Measurements from ENCODE around the gene GAS7.

DNA sequence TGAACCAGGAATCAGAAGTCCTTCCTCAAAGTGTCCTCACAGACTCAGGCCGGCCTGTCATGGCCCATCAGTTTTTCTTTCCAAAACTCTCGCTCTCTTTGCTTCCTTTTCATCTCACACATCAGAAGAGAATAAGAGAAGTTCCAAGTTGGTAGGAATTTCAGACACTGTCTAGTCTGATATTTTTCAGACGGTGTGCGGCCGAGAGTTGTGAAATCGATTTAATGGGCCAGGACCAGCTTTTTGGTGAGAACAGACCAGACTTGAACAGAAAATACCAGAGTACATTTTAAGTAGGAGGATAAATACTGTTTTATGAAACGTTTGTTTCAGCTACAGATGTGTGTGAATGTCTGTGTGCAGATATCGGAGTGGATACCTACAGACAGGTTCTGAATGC, 268.5 kb downstream of the GAS7 start:
- TF ChIP-seq, protein P1, sequence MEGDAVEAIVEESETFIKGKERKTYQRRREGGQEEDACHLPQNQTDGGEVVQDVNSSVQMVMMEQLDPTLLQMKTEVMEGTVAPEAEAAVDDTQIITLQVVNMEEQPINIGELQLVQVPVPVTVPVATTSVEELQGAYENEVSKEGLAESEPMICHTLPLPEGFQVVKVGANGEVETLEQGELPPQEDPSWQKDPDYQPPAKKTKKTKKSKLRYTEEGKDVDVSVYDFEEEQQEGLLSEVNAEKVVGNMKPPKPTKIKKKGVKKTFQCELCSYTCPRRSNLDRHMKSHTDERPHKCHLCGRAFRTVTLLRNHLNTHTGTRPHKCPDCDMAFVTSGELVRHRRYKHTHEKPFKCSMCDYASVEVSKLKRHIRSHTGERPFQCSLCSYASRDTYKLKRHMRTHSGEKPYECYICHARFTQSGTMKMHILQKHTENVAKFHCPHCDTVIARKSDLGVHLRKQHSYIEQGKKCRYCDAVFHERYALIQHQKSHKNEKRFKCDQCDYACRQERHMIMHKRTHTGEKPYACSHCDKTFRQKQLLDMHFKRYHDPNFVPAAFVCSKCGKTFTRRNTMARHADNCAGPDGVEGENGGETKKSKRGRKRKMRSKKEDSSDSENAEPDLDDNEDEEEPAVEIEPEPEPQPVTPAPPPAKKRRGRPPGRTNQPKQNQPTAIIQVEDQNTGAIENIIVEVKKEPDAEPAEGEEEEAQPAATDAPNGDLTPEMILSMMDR (IDR thresholded peaks at IDR 0.05), result no peak
- TF ChIP-seq POLR2A (IDR thresholded peaks at IDR 0.05), result no peak
